HG03280 (cell line): Measurements from ENCODE around the gene SLC22A17.
"Not testable (repeated sequence)": the region's sequence is repeated elsewhere in the genome, so short reads cannot be mapped to it uniquely, and the experiment has no call there.

Experiments
- ATAC-seq: cut with Tn5 transposase; IDR thresholded peaks from one replicate; pipeline ENCODE4 v1.9.1; 2021; ENCODE audit warnings: mild to moderate bottlenecking, moderate library complexity; ENCODE audit not compliant: unreplicated experiment

The SLC22A17 gene

DNA sequence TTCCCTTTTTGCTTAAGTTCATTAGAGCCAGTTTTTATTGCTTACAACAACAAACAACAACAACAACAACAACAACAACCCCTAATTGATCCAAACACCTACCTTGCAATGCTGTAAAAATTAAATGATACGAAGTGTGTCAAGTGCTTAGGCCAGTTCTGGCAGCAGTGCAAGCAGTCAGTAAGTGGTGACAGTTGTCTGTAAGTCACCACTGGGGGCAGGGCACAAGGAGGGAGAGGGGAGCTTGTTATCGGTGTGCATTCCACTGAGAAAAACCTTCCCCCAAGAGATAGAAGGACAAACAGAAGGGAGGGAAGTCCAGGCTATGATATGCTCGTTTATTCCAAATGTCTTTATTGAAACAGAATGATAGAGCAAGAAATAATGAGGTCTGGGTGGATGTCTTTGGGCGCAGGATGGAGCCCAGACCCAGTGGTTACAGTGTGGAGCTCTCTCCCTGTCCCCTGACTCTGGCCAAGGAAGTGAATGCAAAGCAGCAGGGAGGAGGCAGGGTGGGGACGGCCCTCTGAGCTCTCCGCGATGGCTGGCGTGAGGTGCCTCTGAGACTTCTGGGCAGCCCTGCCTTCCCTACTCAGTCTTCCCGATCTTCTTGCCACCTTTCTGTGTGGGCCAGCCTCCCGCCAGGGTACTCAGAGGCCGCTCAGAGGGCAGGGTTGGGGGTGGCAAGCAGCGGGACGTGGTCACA is 6.5 kb downstream of the SLC22A17 start:
- ATAC-seq = no peak

DNA sequence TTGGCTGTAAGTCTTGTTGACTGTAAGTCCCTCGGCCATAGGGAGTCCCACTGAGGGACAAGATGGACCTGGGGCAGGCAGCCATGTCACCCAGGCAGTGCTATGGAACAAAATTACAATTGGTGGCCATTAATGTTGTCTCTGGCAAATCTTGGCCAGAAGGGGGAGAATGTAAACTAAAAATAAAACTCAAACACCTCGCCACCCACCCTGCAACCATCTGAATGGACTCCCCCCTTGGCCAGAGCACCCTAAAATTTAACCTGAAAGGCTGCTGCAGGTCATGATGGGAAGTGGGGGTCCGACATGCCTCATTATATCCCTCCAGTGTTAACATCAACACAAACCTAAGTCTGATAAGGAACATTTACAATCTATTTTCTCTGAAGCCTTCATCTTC is 8.2 kb downstream of the SLC22A17 start:
- no peak for ATAC-seq

DNA sequence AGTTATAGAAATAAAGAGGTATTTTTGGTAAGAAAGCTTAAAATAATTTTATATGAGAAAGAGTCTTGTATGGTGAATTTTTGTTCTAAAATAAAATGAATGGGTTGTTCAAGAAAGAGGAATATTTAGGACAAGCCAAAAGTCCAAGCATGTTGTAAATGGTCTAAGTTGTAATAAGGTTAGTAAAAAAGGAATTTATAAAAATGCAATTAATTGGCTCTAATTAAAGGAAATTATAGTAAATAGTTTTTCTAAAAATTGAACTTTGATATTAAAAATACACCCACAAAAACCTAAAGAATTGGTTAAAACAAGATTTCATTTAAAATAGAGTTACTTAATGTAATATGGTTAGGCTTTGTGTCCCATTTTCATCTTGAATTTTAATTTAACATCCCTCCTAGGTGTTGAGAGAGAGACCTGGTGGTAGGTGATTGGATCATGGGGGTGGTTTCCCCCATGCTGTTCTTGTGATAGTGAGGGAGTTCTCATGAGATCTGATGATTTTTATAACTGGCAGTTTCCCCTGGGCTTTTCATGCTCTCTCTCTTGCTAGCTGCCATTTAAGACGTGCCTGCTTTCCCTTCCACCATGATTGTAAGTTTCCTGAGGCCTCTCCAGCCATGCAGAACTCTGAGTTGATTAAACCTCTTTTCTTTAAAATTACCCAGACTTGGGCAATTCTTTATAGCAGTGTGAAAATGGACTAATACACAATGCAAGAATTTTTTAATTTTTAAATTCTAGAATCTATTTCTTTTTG is 13.0 kb downstream of the SLC22A17 start:
- no peak for ATAC-seq

DNA sequence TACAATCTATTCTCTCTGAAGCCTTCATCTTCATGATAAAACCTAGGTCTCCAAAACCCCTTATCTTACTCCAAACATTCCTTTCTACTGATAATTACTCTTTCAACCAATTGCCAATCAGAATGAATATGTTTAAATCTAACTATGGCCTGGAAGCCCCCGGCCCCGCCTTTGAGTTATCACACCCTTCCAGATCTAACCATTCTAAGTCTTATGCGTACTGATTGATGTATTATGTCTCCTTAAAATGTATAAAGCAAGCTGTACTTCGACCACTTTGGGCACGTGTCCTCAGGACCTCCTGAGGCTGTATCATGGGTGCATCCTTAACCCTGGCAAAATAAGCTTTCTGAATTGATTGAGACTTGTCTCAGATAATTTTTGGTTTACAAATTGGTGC is 17.1 kb downstream of the SLC22A17 start:
- ATAC-seq = no peak

DNA sequence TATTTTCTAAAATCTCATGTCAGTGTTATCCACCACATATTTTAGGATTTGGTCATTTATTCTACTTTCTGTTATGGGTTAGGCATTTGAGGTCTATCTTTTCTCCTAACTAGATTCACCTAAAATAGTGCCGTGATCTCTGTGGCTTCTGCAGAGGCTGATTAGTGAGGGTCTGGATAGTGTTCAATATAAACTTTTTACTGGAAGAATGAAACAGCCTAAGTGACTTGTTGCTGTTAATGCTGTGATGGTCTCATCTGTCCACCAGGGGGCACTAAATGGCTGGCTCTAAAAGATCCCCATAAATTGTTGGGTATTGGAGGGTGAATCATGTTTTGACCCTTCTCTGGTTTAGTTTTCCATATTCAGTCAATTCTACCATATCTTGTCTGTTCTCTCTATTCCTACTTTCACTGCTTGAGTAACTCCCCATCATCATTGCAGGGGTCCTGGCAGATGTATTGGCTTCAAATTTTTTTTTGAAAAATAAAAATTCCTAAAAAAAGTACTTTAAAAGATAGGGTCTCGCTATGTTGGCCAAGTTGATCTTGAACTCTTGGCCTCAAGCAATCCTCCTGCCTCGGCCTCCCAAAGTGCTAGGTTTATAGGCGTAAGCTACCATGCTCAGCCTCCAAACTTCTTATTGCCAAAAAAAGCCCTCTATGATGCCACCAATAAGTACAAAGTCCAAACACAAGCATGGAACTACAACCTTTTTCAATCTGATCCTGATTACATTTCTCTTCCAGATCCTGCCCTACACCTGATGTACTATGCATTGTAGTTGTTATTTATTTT is 24.5 kb downstream of the SLC22A17 start:
- no peak for ATAC-seq

DNA sequence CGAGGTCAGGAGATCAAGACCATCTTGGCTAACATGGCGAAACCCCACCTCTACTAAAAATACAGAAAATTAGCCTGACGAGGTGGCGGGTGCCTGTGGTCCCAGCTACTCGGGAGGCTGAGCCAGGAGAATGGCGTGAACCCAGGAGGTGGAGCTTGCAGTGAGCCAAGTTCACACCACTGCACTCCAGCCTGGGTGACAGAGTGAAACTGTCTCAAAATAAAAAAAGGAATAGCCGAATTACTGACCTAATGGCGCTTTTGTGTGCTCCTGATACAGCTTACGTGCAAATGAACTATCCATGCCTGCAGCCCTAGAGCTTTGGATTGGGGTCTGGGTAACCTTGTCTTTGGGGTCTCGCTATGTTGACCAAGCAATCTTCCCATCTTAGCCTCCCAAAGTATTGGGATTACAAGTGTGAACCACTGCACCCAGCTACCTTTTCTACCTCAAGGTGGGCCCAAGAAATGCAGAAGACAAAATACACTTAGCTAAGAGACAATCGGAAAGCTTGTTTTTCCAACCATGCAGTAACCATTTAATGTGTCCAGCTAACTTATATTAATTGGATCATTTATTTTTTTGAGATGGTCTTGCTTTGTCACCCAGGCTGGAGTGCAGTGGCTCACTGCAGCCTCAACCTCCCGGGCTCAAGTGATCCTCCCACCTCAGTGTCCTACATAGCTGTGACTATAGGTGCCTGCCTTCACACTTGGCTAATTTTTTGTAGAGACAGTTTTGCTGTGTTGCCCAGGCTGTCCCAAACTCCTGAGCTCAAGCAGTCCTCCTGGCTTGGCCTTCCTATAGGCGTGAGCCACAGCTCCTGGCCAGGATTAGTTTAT is 26.0 kb downstream of the SLC22A17 start:
- ATAC-seq = no peak

DNA sequence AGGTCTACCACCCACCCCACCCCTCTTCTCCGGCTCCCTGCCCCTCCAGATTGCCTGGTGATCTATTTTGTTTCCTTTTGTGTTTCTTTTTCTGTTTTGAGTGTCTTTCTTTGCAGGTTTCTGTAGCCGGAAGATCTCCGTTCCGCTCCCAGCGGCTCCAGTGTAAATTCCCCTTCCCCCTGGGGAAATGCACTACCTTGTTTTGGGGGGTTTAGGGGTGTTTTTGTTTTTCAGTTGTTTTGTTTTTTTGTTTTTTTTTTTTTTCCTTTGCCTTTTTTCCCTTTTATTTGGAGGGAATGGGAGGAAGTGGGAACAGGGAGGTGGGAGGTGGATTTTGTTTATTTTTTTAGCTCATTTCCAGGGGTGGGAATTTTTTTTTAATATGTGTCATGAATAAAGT is 26.9 kb downstream of the SLC22A17 start:
- ATAC-seq = not testable (repeated sequence)

DNA sequence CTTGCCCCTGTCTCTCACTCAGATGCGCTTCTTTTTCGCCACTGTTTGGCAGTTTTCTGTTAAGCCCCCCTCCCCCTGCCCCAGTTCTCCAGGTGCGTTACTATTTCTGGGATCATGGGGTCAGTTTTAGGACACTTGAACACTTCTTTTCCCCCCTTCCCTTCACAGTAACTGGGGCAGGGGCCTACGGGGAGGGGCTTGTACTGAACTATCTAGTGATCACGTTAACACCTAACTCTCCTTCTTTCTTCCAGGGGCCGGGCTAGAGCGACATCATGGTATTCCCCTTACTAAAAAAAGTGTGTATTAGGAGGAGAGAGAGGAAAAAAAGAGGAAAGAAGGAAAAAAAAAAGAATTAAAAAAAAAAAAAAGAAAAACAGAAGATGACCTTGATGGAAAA is 27.7 kb downstream of the SLC22A17 start:
- ATAC-seq = no peak

DNA sequence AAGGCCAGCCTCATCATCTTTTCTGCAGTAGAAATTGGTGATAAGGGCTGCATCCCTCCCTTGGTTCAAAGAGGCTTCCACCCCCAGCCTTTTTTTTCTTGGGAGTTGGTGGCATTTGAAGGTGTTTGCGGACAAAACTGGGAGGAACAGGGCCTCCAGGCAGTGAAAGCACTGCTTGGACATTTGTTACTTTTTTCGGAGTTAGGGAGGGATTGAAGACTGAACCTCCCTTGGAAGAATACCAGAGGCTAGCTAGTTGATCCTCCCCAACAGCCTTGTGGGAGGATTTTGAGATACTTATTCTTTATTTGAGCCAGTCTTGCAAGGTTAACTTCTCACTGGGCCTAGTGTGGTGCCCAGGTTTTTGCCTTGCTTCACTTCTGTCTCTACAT is 28.2 kb downstream of the SLC22A17 start:
- ATAC-seq = no peak

DNA sequence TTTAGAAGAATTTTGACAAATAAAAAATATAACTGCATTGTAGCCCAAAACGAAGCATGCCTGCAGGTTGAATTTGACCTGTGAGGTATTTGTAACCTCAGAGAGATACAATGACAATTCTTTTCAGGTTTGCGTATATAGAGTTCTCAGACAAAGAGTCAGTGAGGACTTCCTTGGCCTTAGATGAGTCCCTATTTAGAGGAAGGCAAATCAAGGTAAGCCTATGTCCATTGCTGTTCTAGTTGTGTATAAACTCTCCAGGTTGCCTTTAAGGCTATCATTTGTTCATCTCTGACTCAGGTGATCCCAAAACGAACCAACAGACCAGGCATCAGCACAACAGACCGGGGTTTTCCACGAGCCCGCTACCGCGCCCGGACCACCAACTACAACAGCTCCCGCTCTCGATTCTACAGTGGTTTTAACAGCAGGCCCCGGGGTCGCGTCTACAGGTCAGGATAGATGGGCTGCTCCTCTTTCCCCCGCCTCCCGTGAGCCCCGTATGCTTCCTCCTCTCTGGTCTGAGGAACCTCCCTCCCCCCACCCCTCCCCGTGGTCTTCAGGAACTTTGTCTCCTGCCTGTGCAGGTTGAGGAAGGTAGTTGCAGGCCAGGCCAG is 28.7 kb downstream of the SLC22A17 start:
- no peak for ATAC-seq

DNA sequence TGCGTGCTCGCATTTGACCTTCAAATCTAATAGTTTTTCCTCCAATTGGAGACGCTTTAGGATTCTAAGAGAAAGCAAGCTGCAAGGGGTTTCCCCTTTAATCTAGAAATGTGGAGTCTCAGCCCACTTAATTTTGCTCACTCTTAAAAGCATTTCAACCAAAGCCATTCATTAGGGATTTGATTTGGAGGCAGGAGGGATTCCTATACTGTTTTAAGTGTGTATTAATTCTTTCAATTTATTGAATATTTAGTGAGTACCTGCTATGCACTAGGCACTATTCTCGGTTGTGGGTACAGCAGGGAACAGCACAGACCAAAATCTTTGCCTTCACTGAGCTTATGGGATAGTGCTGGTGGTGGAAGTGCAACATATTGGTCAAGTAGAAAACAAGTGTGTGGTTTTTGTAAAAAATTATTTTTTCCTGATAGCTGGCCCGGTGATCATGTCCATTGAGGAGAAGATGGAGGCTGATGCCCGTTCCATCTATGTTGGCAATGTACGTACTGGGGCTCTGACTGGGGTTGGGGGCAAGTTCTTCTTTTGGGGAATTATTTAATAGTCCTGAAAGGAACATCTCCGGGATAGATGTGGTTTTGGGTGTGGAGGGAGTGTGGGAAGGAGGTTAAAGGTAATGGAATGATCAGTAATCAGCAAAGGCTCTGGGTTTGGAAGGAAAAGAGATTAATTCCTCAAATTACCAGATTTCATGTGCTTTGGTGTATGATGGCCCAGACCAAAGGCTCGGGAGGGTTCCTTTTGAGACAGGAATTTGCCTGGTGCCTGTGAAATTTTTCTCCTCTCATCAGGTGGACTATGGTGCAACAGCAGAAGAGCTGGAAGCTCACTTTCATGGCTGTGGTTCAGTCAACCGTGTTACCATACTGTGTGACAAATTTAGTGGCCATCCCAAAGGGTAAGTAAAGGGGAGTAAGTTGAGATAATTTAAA is 29.8 kb downstream of the SLC22A17 start:
- ATAC-seq = no peak

DNA sequence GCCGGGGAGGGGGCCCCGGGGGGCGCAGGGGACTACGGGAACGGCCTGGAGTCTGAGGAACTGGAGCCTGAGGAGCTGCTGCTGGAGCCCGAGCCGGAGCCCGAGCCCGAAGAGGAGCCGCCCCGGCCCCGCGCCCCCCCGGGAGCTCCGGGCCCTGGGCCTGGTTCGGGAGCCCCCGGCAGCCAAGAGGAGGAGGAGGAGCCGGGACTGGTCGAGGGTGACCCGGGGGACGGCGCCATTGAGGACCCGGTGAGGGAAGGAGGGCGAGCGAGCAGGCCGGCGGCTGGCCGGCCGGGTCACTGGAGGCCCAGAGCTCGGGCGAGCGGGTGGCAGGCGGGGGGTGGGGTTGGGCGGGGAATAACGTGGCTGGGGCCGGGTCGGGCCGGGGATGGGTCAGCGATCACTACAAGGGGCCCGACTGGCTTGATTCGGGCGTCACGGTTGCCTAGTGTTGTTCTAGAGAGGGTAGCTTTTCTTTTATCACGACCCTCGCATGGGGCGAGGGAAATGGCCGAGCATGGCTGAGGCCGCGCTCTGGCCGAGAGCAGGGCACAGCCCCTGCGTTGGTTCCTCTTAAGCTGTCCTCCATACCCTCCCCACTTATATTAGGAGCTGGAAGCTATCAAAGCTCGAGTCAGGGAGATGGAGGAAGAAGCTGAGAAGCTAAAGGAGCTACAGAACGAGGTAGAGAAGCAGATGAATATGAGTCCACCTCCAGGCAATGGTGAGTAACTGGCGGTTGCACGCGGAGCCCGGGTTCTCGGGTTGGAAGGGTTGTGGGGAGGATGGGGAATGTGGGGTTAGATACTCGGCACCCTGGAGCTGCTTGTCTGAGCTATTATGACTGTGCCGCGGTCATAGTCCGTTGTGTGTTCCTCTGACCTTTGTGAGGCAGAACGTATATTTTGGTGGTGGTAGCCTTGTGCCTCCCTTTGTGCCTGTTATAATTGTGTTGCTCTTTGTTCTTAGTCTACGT is 30.8 kb downstream of the SLC22A17 start:
- peak; percentile 13 for ATAC-seq

DNA sequence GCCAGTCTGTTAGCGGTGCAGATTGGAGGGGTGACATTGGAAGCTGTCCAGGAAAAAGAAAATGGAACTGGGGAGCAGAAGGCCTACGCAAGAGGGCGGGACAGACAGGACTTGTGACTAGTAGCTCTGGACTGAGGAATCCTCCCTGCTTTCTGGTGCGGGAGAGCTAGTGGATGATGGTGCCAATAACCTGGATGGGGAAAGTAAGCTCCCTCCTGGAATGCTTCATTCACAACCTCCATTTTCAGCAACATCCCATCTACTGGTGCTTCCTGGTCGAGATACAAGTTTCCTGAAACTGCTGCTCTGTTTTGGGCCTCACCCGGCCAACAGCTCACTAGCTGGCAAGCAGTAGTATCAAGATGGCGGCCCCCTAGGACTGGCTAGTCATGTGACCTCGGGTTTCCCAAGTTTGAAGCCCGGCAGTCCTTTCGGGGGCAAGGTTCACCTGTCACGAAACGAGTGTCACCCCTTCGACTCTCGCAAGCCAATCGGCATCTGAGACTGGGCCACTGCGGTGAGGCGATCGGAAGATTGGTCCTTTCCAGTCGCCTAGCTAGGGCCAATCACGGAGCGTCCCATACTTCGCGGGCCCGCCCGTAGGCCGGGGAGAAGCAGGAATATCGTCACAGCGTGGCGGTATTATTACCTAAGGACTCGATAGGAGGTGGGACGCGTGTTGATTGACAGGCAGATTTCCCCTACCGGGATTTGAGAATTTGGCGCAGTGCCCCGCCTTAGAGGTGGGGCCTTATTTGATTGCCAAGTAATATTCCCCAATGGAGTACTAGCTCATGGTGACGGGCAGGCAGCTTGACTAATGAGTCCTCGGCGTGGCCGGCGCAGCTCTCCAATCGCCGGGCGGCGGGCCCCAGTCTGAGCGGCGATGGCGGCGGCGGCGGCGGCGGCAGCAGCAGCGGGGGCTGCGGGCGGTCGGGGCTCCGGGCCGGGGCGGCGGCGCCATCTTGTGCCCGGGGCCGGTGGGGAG is 31.8 kb downstream of the SLC22A17 start, which contains the start of gene PABPN1:
Gene PABPN1 (plus strand): TSS at position 874 of the 988 bp plus-strand sequence. CDS start 13 bp downstream, at position 887.
- ATAC-seq = peak; percentile 86

DNA sequence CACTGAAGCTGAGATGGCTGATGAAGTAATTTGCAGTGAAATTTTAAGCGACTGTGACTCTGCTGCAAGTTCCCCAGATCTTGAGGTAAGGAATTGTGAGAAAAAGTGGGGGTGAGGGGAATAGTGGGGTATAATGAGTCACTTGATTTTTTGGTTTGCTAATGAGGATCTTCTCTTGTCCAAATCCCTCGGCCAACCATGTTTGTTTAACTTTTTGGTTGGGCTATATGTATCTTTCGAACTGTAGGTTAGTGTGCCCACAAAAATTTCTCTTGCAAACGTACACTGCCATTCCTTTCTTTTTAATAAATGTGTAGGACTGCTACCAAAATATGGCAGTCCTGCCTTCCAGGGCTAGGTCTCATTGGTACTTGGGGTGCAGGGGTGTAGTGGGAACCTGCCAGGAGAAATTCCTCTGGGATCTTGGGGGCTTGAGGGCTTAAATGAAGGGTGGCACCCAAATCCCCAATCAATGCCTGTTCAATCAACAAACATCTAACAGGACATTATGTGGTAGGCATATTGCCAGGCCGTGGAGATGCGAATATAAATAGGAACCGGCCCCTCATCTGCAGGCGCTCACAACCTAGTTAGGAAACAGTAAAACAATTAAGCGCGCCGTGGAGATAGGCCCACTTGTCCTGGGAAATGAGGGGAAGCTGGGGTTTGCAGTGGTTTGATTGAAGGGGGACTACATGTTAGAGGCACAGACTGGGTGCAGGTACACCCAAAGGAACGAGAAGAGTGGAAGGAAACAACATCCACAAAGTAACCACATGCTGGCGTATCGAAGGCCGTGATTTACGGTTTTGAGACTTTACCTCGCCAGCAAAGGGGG is 32.7 kb downstream of the SLC22A17 start:
- ATAC-seq = no peak

DNA sequence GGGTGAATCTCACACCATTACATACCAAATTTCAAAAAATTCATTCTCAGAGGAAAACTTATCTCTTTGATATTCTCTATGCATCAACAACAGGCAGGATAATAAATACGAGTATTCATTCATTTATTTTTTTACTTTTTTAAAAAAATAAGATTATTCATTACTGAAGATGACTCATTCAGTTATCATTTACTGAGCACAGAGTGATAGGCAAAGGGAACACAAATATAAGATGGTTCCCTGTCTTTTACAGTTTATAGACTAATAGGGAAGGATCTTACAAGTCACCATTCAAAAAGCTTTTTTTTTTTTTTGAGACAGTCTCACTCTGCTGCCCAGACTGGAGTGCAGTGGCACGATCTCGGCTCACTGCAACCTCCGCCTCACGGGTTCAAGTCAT is 36.4 kb downstream of the SLC22A17 start:
- ATAC-seq = no peak

DNA sequence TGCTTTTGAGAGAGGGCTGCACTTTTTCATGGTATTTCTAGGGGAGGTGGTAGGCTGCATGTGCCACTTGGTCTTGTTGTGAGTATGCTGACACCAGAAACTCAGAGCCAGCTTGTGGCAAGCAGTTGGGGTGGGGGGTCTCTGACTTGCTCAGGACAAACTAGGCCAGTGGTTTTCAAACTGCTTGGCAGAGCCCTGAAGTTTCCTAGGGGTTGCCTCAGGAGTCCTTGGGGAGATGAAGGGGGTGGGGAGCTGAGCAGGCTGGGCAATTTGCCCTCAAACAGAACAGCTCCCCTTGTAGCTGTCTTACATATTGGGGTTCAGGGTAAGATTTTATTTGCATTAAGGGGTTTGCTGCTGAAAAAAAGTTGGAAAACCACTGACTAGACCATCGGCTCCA is 42.1 kb downstream of the SLC22A17 start:
- no peak for ATAC-seq
